Measurements from ENCODE around the gene CASD1.

GRCh38 chr7:94514917-94515316, 5.3 kb downstream of the CASD1 start:
- no peak for TF ChIP-seq CTCF (IDR thresholded peaks at IDR 0.05 in 8 of 11, conservative IDR thresholded peaks at IDR 0.05 in 3 of 11)
- no peak for TF ChIP-seq POLR2AphosphoS5 (IDR thresholded peaks at IDR 0.05)
